ENCODE data around the gene TRIM38.
"Not testable (repeated sequence)": the region's sequence is repeated elsewhere in the genome, so short reads cannot be mapped to it uniquely, and the experiment has no call there.

TRIM38 gene

DNA sequence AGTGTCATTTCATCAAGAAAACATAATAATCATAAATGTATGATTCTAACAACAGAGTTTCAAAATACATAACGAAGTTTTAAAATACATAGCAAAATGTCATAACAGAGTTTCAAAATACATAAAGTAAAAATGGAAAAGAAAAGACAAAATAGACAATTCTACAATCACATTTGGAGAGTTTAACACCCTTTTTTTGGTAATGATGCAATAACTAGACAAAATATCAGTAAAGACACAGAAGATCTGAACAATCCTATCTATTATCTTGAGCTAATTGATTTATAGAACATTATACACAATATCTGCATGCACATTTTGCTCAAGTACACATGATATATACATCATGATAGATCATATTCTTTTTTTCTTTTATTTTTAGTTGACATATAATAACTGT is 18.7 kb upstream of the TRIM38 start:
- no peak for DNase-seq

GRCh38 chr6:25944688-25945574 is 17.7 kb upstream of the TRIM38 start:
- no peak for DNase-seq

DNA sequence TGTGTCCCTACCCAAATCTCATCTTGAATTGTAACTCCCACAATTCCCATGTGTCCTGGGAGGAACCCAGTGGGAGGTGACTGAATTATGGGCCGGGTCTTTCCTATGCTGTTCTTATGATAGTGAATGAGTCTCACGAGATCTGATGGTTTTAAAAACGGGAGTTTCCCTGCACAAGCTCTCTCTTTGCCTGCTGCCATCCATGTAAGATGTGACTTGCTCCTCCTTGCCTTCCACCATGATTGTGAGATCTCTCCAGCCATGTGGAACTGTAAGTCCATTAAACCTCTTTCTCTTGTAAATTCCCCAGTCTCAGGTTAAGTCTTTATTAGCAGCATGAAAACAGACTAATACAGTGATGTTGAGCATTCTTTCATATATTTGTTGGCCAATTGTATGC is 16.9 kb upstream of the TRIM38 start:
- DNase-seq = not testable (repeated sequence)

DNA sequence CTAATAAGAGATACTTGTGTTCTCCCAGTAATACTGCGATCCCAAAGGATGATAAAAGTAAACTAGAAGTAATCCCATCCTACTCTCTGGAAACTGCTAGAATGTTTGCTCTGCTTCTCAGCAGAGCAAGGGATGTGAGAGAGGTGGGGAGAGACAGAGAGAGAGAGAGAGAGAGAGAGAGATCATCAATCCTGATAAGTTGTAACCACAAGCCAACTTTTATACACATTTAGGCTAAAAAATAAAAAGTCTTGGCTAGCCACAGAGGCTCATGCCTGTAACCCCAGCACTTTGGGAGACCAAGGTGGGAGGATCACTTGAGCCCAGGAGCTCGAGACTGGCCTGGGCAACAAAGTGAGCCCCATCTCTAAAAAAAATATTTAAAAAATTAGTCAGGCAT is 16.0 kb upstream of the TRIM38 start:
- DNase-seq = no peak

DNA sequence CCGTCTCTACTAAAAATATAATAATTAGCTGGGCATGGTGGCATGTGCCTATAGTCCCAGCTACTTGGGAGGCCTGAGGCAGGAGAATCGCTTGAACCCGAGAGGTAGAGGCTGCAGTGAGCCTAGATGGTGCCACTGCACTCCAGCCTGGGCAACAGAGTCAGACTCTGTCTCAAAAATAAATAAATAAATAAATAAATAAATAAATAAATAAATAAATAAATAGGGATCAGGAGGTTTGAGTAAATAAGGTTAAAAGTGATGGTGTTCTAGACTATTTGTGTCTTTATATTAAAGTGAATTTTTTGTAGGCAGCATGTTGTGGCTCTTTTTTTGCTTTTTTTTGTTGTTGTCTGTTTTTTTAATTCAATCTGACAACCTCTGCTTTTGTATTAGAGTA is 15.1 kb upstream of the TRIM38 start:
- DNase-seq = not testable (repeated sequence)

GRCh38 chr6:25949695-25950094 is 12.9 kb upstream of the TRIM38 start:
- DNase-seq = no peak

DNA sequence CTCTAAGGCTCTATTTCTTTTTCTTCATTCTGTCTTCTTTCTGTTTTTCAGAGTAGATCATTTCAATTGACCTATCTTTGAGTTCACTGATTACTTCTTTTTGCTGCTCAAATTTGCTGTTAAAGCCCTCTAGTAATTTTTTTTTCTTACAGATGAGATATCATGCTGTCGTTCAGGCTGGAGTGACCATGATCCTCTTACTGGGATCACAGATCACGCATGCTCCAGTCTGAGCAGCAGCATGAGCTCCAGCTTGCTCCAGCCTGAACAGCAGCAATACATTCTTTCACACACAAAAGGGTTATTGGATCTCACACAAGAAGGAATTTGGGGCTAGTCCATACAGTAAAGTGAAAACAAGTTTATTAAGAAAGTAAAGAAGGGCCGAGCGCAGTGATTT is 12.3 kb upstream of the TRIM38 start:
- no peak for DNase-seq

- no peak for DNase-seq
These were observed 11.1 kb upstream of the TRIM38 start for GRCh38 chr6:25951296-25952032.

DNA sequence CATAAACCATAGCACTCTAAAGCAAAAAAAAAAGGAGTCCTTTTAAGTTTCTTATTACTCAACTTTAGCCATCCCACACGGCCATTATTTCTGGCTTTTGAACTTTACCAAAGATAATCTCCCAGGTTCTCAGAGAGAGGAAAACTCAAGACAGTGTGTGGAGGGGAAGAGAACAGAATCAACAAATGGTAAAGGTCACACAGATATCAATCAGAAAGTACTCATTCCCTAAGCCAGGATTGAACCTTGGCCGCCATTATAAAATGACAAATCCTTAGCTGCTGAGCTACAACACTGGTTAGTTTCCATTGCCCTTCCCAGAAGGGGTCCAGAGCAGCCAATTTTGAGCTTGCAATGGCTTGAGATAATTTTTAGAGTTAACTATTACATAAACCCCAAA is 10.1 kb upstream of the TRIM38 start:
- no peak for DNase-seq

DNA sequence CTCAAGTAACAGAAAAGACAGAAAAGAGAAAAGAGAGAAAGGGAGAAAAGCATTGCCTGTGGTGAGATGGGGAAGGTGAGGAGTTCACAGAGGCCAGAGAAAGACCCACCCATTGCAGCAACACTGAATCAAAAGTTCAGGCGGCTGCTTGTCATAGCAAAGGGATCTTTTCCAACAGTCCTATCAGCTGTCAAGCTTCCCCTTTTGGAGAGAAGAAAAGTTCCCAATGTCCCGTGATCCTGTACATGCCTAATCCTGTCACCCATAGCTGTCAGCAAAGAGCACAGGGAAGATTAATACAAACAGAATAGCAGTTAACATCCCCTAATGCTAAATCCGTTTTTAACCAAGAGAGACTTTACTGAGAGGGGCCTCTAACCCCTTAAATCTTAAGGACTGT is 8.9 kb upstream of the TRIM38 start:
- no peak for DNase-seq

DNA sequence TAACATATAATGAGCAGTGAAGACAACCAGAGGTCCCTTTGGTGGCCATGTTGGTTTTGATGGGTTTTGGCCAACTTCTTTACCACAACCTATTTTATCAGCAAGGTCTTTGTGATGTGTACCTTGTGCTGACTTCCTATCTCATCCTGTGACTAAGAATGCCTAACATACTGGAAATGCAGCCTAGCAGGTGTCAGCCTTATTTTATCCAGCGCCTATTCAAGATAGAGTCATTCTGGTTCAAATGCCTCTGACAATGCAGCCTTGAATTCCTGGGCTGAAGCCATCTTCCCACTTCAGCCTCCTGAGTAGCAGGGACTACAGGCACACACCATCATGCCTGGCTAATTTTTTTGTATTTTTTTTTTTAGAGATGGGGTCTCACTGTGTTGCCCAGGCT is 7.8 kb upstream of the TRIM38 start:
- no peak for DNase-seq

GRCh38 chr6:25956226-25956625 is 6.4 kb upstream of the TRIM38 start:
- DNase-seq = no peak

GRCh38 chr6:25958700-25959162 is 3.9 kb upstream of the TRIM38 start:
- DNase-seq = no peak

GRCh38 chr6:25959890-25960536 is 2.6 kb upstream of the TRIM38 start:
- DNase-seq = no peak

DNA sequence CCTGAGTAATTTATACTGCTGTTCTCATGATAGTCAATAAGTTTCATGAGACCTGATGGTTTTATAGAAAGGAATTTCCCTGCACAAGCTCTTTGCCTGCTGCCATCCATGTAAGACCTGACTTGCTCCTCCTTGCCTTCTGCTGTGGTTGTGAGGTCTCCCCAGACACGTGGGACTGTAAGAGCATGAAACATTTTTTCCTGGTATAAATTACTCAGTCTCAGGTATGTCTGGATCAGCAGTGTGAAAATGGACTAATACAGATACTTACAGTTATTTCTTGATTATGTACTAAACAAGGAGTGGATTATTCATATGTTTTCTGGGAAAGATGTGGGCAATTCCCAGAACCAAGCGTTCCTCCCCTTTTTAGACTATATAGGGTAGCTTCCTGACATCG is 1.9 kb upstream of the TRIM38 start:
- no peak for DNase-seq

DNA sequence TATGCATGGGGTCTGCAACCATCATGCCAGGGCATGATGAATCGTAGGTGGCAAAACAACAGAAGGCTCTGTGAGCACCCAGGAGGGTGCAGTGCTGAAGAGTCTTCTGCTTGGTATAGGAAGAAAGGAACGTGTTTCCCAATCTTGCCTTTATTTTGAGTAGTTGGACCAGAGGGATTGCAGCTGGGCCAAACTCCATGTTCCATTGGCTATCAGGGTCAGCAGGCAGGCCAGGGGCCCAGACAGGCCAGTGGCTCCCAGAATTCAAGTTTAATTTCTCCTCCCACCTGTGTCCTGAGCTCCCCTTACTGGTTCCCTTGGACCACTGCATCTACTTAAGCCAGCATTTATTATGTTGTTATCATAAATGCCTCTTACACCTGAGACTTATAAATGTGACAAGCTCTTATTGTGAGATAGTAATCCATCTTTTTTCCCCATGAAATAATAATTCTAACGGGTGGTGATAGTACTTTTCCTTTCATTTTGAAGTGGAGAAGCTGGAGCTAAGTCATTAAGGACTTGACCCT is 918 bp upstream of the TRIM38 start:
- no peak for DNase-seq

GRCh38 chr6:25963426-25964123 is 973 bp downstream of the TRIM38 start:
- DNase-seq = no peak

- DNase-seq = no peak
These were observed 2.5 kb downstream of the TRIM38 start for GRCh38 chr6:25965058-25965457.

DNA sequence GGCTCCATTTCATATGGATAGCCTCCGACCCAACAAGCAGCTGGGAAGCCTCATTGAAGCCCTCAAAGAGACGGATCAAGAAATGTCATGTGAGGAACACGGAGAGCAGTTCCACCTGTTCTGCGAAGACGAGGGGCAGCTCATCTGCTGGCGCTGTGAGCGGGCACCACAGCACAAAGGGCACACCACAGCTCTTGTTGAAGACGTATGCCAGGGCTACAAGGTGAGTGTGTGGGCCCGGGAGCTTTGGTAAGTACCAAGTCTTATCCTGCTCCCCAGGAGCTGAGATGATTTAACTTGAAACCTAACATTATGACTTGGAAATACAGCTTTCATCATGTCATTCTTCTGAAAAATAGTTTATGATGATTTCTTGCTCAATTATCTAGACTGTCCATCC is 4.1 kb downstream of the TRIM38 start:
- no peak for DNase-seq

GRCh38 chr6:25968769-25969168 is 6.2 kb downstream of the TRIM38 start:
- no peak for DNase-seq

DNA sequence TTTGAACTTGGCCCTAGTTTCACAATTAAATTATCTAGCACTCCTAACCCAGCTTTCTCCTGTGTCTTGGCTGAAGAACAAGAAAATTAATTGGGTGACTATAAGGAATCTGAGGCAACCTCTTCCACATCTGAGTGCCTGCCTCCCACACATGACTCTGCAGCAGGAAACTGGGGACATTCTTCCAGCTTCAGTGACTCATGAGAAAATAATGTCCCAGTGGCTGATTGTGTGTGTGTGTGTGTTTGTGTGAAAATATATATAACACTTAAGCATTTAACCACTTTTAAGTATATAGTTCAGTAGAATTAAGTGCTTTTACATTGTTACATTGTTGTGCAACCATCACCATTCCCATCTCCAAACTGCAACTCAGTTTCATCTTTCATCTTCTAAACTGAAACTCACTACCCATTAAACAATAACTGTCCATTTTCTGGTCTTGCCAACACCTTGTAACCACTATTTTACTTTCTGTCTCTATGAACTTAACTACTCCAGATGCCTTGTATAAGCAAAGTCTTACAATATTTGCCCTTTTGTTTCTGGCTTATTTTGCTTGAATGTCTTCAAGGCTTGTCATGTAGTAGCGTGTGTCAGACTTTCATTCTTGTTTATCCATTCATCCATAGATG is 8.7 kb downstream of the TRIM38 start:
- no peak for DNase-seq

DNA sequence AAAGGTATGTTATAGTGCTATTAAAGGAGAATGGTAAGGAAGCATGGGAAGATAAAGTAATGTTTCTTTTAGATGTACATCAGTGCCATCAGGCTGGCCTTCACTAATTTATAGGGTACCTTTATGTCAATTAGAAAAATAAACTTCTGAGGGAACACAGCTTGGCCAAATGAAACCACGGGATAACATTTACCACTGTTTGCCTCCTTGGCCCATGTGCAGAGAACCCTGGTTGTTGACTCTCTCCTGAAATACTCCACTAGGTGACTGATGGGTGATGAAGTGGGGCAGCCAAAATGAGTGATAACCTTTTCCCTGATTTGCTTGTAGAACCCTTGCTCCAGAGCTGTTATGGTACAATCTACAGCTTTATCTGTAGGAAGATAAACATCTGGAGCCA is 9.5 kb downstream of the TRIM38 start:
- DNase-seq = no peak
